ENCODE measurements around the gene CFAP73.

DNA sequence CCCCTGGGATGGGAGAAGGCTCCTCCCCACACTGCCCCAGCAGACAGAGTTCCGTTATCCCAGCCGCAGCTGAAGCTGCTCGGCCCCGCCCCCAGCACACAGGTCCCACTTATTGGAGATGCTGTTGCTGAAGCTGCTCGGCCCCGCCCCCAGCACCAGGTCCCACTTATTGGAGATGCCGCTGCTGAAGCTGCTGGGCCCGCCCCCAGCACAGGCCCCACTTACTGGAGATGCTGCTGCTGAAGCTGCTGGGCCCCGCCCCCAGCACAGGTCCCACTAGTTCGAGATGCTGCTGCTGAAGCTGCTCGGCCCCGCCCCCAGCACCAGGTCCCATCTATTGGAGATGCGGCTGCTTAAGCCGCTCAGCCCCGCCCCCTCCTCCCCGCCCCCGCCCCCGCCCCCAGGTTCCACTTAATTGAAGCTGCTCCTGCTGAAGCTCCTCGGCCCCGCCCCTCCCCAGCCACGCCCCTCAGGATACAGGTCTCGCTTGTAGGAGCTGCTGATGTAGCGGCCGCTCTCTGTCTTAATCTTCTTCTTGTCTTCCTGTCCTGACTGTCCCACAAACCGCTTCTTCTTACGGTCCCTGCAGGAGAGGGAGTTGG lies 12.0 kb downstream of the CFAP73 start:
- TF ChIP-seq, protein P1, sequence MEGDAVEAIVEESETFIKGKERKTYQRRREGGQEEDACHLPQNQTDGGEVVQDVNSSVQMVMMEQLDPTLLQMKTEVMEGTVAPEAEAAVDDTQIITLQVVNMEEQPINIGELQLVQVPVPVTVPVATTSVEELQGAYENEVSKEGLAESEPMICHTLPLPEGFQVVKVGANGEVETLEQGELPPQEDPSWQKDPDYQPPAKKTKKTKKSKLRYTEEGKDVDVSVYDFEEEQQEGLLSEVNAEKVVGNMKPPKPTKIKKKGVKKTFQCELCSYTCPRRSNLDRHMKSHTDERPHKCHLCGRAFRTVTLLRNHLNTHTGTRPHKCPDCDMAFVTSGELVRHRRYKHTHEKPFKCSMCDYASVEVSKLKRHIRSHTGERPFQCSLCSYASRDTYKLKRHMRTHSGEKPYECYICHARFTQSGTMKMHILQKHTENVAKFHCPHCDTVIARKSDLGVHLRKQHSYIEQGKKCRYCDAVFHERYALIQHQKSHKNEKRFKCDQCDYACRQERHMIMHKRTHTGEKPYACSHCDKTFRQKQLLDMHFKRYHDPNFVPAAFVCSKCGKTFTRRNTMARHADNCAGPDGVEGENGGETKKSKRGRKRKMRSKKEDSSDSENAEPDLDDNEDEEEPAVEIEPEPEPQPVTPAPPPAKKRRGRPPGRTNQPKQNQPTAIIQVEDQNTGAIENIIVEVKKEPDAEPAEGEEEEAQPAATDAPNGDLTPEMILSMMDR (IDR thresholded peaks at IDR 0.05), result no peak
- no peak for TF ChIP-seq POLR2A (IDR thresholded peaks at IDR 0.05)

Measured in body of pancreas (tissue), 4 donors.